Sciatic nerve (tissue), 2 donors: ENCODE measurements around the gene GHR. TPM values are rescaled to one million over a fixed set of nuclear protein-coding genes. Genes with fewer than 3 reads are reported as not detected.
A peak's percentile ranks its signal among the peaks of the same experiment; 100 is the strongest.
"Not testable (repeated sequence)": the region's sequence is repeated elsewhere in the genome, so short reads cannot be mapped to it uniquely, and the experiment has no call there.

Experiments
- ATAC-seq: fragments of 200-7000 bp; cut with Tn5 transposase; one replicate; pipeline ENCODE4 v1.9.1; 2020; ENCODE audit warnings: mild to moderate bottlenecking, moderate library complexity
- DNase-seq: peaks from one replicate; pipeline ENCODE4 v3.0.0-alpha.2; 2020; ENCODE audit warnings: low spot score
- intact Hi-C: fragments of 100-400 bp; cut with DNase I; formaldehyde crosslinking; loops from one replicate; pipeline ENCODE4 v1.14.2; 2022
- total RNA-seq: library from RNA; stranded (reverse); fragmentation: NEBNext Ultra II Directional; extraction: Animal tissue kit (Norgen Biotek cat#: 25700); gene quantifications from one replicate; pipeline ENCODE4 v1.2.1, GENCODE V29; 2021
- donor health status: DM: no; HTN: no; CAD: no.
- donor health status: DM: no; HTN: no; CAD: no.

GHR gene
- total RNA-seq, 1 donor from 2014 or later = 31.0 TPM

DNA sequence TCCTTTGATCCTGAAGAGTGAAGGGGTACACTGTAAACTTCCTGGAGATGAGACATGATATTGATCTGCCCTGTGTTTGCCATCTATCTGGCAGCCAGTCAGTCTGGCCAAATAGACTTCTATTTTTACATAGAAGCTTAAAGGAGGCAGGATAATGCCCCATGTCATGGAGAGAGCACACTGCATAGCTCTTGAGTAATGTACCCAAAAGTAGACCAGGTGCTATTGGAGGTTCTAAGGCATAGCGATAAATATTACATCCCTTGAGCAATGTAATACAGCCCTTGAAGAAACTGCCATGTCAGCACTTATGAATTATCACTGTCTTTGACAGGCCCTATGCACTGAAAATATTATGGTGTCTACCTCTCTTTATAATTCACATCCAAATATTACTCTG, 131.8 kb downstream of the GHR start:
- intact Hi-C loops = no loop called here
- DNase-seq = no peak
- no peak for ATAC-seq

GRCh38 chr5:42555797-42556196, 132.6 kb downstream of the GHR start:
- ATAC-seq = no peak
- no peak for DNase-seq
- intact Hi-C loops = no loop called here

GRCh38 chr5:42557689-42558088, 134.4 kb downstream of the GHR start:
- no peak for DNase-seq
- ATAC-seq = no peak
- intact Hi-C loops = no loop called here

DNA sequence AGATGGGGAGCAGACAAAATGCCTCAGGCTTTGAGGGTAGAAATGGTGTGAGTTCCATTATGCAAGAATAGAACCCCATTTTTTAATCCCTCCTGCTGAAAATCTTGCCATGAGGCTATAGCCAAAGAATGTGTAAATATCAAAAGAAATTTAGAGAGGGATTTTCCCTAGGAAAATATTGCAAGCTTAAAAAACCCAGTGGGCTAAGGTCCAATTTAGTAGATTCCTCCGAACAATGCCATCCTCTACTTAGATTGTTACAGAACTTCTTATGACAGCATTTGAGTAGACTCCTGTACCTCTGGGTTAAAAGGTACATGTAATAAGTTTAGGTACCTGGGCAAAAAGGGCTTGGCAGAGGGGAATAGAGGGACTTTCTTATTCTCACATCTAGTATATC, 138.4 kb downstream of the GHR start:
- intact Hi-C loops = no loop called here
- DNase-seq = no peak
- ATAC-seq = no peak

DNA sequence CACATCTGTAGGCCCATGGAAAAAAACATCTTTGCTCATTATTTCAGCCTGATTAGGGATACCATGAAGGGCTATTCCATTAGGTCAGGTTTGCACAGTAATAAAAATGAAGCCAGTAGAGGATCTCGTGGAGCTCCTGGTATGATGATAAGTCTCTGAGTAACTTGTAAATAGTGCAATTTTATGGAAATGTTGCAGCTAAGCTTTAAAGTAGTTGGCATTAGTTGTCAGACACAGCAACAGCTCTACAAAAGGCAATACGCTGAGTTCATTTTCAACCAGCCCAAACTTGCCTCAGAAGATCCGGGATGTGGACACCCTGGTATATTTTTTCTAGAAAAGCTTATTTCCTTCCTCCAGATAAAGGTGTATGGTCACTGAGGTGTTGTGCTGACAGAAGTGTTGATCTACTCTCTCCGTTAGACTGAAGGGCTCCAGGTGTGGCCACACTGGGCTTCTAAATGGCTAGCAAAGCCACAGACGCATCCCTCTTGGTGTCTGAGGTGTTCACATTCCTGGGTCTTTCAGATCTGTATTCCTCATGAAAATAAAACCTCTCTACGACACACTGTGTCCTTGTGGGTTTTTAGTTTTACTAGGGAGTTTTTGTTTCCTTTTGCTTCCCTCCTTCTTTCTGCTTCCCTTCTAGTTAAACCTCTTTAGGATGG, 141.6 kb downstream of the GHR start:
- no peak for DNase-seq
- no peak for ATAC-seq
- intact Hi-C loops = no loop called here

- intact Hi-C loops = no loop called here
- DNase-seq = no peak
- peak; percentile 54 for ATAC-seq
Observed at GRCh38 chr5:42566652-42567295, 143.5 kb downstream of the GHR start.

DNA sequence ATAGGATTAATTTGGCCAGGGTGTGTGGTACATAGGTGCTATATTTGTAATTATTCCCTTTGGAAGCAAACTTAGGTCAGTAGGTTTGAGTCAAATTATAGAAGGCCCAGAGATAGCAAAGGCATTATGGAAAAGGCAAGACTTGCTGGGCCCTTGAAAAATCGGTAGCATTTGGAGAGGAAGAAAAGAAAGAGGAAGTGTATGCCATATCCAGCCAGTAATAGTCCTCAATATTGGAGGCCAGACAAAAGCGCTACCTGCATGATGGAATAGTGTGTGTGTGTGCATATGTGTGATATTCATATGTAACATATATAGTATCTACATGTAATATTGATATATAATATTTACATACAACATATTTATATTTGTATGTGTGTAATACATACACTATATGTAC, 146.1 kb downstream of the GHR start:
- ATAC-seq (no peak), DNase-seq (no peak)
- intact Hi-C loops = no loop called here

GRCh38 chr5:42569953-42570548, 146.8 kb downstream of the GHR start:
- intact Hi-C loops = no loop called here
- DNase-seq = no peak
- no peak for ATAC-seq

GRCh38 chr5:42570966-42571960, 148.0 kb downstream of the GHR start:
- ATAC-seq = no peak
- DNase-seq = no peak
- intact Hi-C loops = no loop called here

GRCh38 chr5:42572313-42572712, 149.1 kb downstream of the GHR start:
- intact Hi-C loops = no loop called here
- no peak for DNase-seq
- no peak for ATAC-seq

DNA sequence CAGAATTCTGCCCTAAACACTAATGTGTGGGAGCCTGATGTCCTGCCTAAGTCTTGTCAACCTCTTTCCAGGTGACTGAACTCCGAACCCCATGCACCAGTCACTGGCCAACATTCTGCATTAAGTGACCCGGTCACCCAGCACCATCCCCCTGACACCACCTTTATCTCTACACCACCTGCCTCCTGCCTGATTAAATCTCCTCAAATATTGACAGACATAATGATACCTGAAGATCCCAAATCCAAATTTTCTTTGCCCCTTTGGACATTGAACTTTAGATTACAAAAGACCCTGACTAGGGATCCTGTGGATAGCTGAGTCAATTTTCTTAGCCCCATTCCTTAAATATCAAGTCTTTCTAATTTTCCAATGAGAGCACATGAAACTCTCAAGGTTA, 150.1 kb downstream of the GHR start:
- no peak for DNase-seq

DNA sequence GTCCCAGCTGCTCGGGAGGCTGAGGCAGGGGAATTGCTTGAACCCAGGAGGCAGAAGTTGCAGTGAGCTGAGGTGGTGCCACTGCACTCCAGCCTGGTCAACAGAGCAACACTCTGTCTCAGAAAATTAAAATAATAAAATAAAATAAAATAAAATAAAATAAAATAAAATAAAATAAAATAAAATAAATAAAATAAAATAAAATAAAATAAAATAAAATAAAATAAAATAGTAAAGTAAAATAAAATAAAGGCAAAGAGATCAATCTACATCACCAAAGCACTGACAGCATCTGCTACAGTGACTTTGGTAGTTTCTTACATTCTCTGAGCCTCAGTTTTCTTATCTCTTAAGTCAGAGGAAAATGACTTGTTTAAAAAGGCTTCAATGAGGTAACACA, 152.7 kb downstream of the GHR start:
- intact Hi-C loops, DNase-seq, ATAC-seq: not testable (repeated sequence)

More for the DNA sequence above, 150.1 kb downstream of the GHR start:
- intact Hi-C loops = no loop called here
- no peak for ATAC-seq

DNA sequence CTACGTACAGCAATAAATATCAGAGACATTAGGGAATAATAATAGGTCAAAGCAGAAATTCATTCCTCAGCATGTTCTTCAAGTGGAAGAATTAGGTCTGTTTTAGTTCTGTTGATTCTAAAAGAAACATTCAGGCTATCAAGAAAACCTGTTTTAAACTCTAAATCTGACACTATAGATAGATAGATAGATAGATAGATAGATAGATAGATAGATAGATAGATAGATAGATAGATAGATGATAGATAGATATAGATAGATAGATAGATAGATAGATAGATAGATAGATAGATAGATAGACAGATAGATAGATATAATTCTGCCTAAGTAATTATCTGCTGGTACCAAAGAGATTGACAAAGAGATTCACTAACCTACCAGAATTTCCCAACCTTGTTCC, 155.7 kb downstream of the GHR start:
- ATAC-seq, DNase-seq, intact Hi-C loops: not testable (repeated sequence)

- intact Hi-C loops = no loop called here
- ATAC-seq (no peak), DNase-seq (no peak)
Observed at GRCh38 chr5:42579320-42579719, 156.1 kb downstream of the GHR start.

DNA sequence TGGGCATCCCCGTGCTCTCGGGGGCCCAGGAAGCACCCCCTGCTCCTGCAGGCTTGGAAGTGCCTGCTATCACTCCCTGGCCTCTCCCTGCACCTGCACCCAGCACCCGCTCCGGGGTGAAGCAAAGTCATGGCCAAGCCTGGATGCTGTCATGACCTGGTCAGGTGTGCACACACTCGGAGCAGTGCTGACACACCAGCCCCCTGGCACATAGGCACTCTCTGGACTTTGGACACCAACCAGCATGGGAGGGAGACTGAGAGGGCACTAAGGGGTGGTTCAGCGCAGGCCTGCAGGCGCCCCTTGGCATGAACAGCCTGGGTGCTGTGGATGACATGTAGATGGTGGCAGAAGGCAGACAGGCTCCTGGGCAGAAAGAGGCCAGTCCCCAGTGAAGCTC, 158.6 kb downstream of the GHR start:
- intact Hi-C loops = no loop called here
- no peak for DNase-seq
- ATAC-seq = peak; percentile 18

GRCh38 chr5:42582723-42583122, 159.5 kb downstream of the GHR start:
- ATAC-seq (no peak), DNase-seq (no peak)
- intact Hi-C loops = no loop called here

GRCh38 chr5:42583322-42583721, 160.1 kb downstream of the GHR start:
- ATAC-seq = peak; percentile 56

DNA sequence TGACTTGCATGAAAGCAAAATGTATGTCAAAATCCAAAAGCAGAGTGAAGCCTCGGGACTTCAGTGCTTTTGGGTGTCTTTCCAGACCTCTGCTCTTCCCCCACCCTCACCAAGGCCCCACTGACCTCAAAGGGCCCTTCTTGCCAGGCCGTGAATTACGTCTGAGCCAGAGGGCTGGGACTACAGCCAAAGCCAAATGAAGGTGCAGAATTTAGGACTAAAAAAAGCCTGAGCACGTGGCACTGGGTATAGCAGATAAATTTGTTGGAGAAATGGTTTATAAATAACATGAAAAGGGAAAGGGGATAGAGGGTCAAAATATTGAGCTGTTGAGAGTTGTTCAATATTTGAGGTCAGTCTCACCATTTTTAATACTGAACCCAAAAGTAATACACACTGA, 163.4 kb downstream of the GHR start:
- intact Hi-C loops = no loop called here
- ATAC-seq (peak; percentile 59), DNase-seq (no peak)

More at GRCh38 chr5:42583322-42583721, 160.1 kb downstream of the GHR start:
- DNase-seq = no peak
- intact Hi-C loops = no loop called here

DNA sequence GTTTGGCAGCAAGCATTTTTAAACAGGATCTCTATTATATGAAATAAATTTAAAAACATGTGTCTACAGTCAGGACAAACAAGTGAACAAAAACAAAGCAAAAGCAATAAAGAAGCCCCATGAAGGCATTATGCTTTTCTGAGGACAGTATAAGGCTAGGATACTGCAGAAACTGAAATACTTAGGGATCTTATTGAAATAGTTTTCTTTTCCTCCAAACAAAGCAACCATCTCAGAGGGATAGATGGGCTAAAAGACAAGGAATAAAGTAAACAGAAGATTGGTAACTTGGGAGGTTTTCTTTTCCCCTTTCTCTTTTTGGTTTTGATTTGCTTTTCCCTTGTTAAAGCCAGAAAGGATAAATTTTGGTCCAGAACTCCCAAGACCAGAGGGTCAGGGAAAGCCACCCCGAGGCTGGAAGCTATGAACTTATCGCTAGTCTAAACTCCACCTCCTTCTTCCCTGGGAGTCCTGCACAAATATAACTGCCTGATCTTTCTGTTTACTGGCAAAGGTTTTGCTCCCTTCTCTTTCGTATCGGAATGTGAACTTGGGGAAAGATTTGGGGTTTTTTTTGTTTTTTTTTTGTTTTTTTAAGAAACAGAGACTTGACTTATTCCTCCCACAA, 164.0 kb downstream of the GHR start:
- no peak for DNase-seq
- intact Hi-C loops = no loop called here
- peak; percentile 77 for ATAC-seq
